Lower leg skin (tissue), 4 donors: ENCODE measurements around the gene RAD51B. TPM values are rescaled to one million over a fixed set of nuclear protein-coding genes. Genes with fewer than 3 reads are reported as not detected.

Experiments
- DNase-seq, 2 donors: peaks; one replicate each; pipeline ENCODE4 v3.0.0-alpha.2; 2019; ENCODE audit warnings: low spot score in 2 of 2
- H3K4me3 ChIP-seq: fragments of 200-600 bp; sonication (generic); 2 replicates; pipeline ENCODE4 v1.5.1; 2017; ENCODE audit warnings: mild to moderate bottlenecking, low read depth; ENCODE audit not compliant: poor library complexity, severe bottlenecking
- POLR2A ChIP-seq, 2 donors: fragments of 450-650 bp; IDR thresholded peaks; one replicate each; pipeline ENCODE4 v1.6.1; 2016 to 2017; ENCODE audit warnings: antibody characterized with exemption in 2 of 2, mild to moderate bottlenecking in 1 of 2, moderate library complexity in 1 of 2
- WGBS, 2 donors: methylation state at CpG; one replicate each; pipeline ENCODE4 v1.1.5; 2018; 5-methylcytosine and 5-hydroxymethylcytosine counted together
- intact Hi-C: fragments of 100-400 bp; cut with DNase I; formaldehyde crosslinking; loops from one replicate; pipeline ENCODE4 v1.15.0; 2023; ENCODE audit warnings: low total_unique reads
- total RNA-seq, 4 donors: library from RNA; depleted of rRNA; stranded (reverse); fragments of >200 nt; gene quantifications; one replicate each; pipeline ENCODE4 v1.1.0, GENCODE V29; 2016
- TF ChIP-seq, protein P1 (sequence below), 3 donors: fragments of 450-650 bp; IDR thresholded peaks; one replicate each; pipeline ENCODE4 v1.5.1; 2016; ENCODE audit warnings: antibody characterized with exemption in 3 of 3, mild to moderate bottlenecking in 3 of 3, moderate library complexity in 2 of 3

The RAD51B gene
- total RNA-seq, 4 donors from 2014 or later = 6.1 to 27.2 (median 13.6) TPM

DNA sequence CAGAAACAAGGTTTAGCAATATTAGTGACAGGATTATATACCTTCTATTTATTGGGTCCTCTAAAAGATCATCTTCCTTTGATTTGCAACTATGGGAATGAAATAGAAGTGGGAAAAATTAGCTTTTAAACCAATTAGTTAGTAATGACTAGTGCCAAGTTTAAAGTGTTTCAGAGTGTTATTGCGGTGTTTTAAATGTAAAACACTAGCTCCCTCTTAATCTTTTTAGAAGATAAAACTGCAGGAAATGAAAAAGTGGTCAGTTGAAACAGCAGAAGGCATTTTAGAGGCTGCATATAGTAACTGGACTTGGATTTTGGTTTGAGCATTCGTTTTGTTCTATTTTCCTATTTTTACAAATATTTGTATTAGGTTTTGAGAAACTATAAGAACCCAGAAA lies 286.2 kb downstream of the RAD51B start:
- 28 to 70% methylated on average over 2 of the region's 2 CpGs for WGBS, 2 donors
- TF ChIP-seq POLR2A (IDR thresholded peaks at IDR 0.05) = no peak
- TF ChIP-seq, protein P1, sequence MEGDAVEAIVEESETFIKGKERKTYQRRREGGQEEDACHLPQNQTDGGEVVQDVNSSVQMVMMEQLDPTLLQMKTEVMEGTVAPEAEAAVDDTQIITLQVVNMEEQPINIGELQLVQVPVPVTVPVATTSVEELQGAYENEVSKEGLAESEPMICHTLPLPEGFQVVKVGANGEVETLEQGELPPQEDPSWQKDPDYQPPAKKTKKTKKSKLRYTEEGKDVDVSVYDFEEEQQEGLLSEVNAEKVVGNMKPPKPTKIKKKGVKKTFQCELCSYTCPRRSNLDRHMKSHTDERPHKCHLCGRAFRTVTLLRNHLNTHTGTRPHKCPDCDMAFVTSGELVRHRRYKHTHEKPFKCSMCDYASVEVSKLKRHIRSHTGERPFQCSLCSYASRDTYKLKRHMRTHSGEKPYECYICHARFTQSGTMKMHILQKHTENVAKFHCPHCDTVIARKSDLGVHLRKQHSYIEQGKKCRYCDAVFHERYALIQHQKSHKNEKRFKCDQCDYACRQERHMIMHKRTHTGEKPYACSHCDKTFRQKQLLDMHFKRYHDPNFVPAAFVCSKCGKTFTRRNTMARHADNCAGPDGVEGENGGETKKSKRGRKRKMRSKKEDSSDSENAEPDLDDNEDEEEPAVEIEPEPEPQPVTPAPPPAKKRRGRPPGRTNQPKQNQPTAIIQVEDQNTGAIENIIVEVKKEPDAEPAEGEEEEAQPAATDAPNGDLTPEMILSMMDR (IDR thresholded peaks at IDR 0.05) = no peak
- no peak overlapping the region for H3K4me3 ChIP-seq
- intact Hi-C loops = no loop called here
- no peak for DNase-seq

DNA sequence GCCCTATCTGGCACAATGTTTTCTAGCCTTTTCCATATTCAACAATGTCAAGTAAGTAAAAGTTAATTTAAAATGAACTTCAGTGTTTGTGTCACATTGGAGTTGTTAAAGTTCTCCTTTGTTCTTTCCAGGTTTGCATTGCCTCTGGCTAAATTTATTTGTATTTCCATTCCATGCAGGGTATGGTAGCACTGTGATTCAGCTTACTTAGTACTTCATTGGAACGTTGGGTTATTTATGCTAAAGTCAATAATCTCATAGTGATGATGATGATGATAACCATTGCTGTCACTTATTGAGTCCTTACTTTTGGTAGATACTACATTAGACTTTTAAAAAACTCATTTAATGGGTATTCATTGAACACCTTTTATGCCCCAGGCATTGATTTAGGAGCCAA lies 286.9 kb downstream of the RAD51B start:
- intact Hi-C loops = no loop called here
- H3K4me3 ChIP-seq = no peak overlapping the region
- DNase-seq = no peak
- 50% methylated on average over 1 of the region's 1 CpG for WGBS, 2 donors
- TF ChIP-seq, protein P1 (IDR thresholded peaks at IDR 0.05) = no peak
- no peak for TF ChIP-seq POLR2A (IDR thresholded peaks at IDR 0.05)

DNA sequence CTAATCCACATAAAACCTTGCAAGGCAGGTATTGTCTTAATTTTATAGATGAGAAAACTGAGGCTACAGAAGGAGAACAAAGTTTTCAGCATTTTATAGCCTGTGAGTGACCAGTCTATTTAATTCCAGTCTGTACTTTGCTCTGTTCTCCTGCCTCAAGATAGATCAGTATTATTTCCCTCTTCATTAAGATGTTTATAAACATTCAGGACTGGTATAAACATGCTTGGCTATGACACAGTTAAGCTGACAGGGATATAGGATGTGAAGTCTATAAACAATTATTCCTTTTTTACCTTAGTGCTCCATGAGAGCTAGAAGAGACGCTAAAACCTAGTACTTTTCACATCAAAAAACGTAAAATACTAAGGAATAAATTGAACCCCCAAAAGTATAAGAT lies 287.3 kb downstream of the RAD51B start:
- no peak for TF ChIP-seq POLR2A (IDR thresholded peaks at IDR 0.05)
- TF ChIP-seq, protein P1 (IDR thresholded peaks at IDR 0.05) = no peak
- H3K4me3 ChIP-seq = no peak overlapping the region
- intact Hi-C loops = no loop called here
- WGBS, 2 donors = 94 to 98% methylated on average over 2 of the region's 2 CpGs
- DNase-seq = no peak

DNA sequence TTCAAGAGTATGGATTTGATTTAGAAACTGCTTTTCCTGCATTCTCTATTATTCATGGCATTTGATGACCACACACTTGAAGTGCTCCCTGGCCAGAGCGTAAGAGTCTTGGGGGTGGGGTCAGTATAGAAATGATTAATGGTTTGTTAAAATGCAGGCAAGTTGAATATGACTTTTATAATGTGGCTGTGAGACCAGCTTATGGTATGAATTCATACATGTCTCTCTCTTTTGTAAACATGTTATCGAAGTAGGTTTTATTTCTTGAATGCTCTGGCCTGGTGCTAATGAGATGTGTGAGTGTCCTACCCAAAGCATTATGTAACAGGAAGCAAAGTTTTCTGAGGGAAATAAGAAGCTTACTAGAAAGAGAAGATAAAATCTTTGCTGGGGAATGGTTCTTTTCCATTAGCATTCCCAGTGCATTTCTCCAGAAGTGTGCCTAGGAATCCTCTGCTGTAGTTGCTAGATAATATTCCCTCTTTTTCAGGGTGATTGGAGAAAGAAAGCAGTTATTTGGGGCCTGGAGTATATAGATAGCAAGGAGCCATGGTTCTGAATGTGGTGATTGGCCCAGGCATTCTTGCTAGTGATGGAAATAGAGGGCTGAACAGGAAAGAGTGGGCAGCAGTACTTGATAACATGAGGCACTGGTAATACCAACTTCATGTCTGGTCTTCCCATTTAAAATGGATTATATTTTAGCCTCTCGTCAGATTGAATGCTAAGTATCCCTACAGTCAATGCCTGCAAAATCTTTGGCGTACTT lies 289.7 kb downstream of the RAD51B start:
- no peak for DNase-seq
- H3K4me3 ChIP-seq = no peak overlapping the region
- TF ChIP-seq, protein P1 (IDR thresholded peaks at IDR 0.05) = no peak
- TF ChIP-seq POLR2A (IDR thresholded peaks at IDR 0.05) = no peak
- 77 to 84% methylated on average over 4 of the region's 4 CpGs for WGBS, 2 donors
- intact Hi-C loops = no loop called here

DNA sequence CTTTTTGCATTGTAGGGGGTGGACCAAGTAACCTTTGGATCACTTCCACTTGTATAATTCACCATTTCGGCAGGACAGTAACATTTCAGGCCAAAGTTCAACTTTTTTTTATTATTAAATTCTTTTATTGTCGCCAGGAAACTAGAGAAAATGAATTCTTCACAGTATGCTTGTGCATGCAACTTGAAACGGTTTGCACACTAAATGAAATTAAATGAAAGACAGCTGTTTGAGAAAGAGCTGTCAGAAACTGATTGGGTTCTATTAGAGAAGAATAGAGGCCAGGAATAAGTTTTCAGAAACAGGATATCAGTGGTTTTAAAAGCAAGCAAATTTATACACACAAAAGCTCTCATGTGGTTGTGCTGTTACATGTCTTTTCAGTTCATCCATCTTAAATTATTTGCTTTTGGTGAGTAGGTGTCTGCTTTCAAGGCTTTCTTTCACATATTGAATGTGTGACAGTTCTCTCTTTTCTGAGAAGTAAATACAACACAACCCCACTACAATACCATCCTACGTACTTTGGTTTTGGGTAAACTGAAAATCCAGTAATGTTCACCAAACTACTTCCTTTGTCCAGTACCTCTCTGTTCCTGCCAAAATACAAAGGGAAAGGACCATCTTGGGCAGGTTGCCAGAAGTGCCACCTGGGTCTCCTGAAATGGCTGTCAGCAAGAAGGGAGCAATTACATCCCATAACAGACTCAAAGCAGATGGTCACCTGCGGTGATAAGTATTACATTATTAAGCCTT lies 291.7 kb downstream of the RAD51B start:
- intact Hi-C loops = no loop called here
- WGBS, 2 donors = 52 to 63% methylated on average over 5 of the region's 5 CpGs
- TF ChIP-seq POLR2A (IDR thresholded peaks at IDR 0.05) = no peak
- TF ChIP-seq, protein P1 (IDR thresholded peaks at IDR 0.05) = no peak
- H3K4me3 ChIP-seq = no peak overlapping the region
- no peak for DNase-seq
